Stimulated activated CD8-positive, alpha-beta memory T cell treated with anti-CD3 and anti-CD28 coated beads, Interleukin-15, amount 100 ng/mL, for 48 hours (primary cell): Measurements from ENCODE around the gene TRPM5.
A peak's percentile ranks its signal among the peaks of the same experiment; 100 is the strongest.

Experiments used
- DNase-seq, 2 donors: peaks; one replicate each; pipeline ENCODE4 v3.0.0-alpha.2; 2020; ENCODE audit warnings: low read depth in 2 of 2

Gene TRPM5

GRCh38 chr11:2436013-2436520 is 8.2 kb downstream of the TRPM5 start:
- DNase-seq: no peak

- no peak for DNase-seq
Observed at GRCh38 chr11:2435288-2436012, 8.9 kb downstream of the TRPM5 start.

GRCh38 chr11:2434506-2435255 is 9.6 kb downstream of the TRPM5 start:
- DNase-seq: no peak

- DNase-seq: no peak
Observed at GRCh38 chr11:2434008-2434407, 10.3 kb downstream of the TRPM5 start.

GRCh38 chr11:2433106-2433925 is 11.0 kb downstream of the TRPM5 start:
- no peak for DNase-seq

GRCh38 chr11:2432628-2433071 is 11.7 kb downstream of the TRPM5 start:
- no peak for DNase-seq

GRCh38 chr11:2432171-2432621 is 12.1 kb downstream of the TRPM5 start:
- DNase-seq: no peak

- no peak for DNase-seq
Observed at GRCh38 chr11:2431395-2431794, 12.9 kb downstream of the TRPM5 start.

GRCh38 chr11:2428322-2428795 is 16.0 kb downstream of the TRPM5 start:
- DNase-seq: peak; percentile 58 to 67

- DNase-seq: no peak
Observed at GRCh38 chr11:2427721-2428321, 16.5 kb downstream of the TRPM5 start.

- no peak for DNase-seq
Observed at GRCh38 chr11:2426826-2427521, 17.3 kb downstream of the TRPM5 start.

- DNase-seq: no peak
Observed at GRCh38 chr11:2426221-2426620, 18.1 kb downstream of the TRPM5 start.

GRCh38 chr11:2425506-2425905 is 18.8 kb downstream of the TRPM5 start:
- DNase-seq: no peak

- DNase-seq: no peak
Observed at GRCh38 chr11:2424811-2425495, 19.4 kb downstream of the TRPM5 start.

- no peak for DNase-seq
Observed at GRCh38 chr11:2423157-2424025, 20.9 kb downstream of the TRPM5 start.

- DNase-seq: no peak
Observed at GRCh38 chr11:2422461-2423156, 21.7 kb downstream of the TRPM5 start.

GRCh38 chr11:2421996-2422395 is 22.3 kb downstream of the TRPM5 start:
- no peak for DNase-seq

- no peak for DNase-seq
Observed at GRCh38 chr11:2421226-2421994, 22.9 kb downstream of the TRPM5 start.
